Spinal cord (tissue), 10 donors: Measurements from ENCODE around the gene ZC3HAV1. TPM values are rescaled to one million over a fixed set of nuclear protein-coding genes. Genes with fewer than 3 reads are reported as not detected.
"Not testable (repeated sequence)": the region's sequence is repeated elsewhere in the genome, so short reads cannot be mapped to it uniquely, and the experiment has no call there.

ENCODE experiments used
- DNase-seq, 6 donors: peaks; one replicate each; pipeline versions ENCODE4 v3.0.0 to v3.0.0-alpha.2; 2013 to 2015; ENCODE audit warnings: low spot score in 6 of 6, low read depth in 4 of 6
- H3K27ac ChIP-seq: one replicate; pipeline ENCODE4 v1.5.1; 2013; ENCODE audit warnings: low read depth, low read length, control low read depth
- H3K27me3 ChIP-seq: one replicate; pipeline ENCODE4 v1.6.1; 2013; ENCODE audit warnings: low read length; ENCODE audit not compliant: control insufficient read depth, insufficient read depth
- H3K36me3 ChIP-seq: one replicate; pipeline ENCODE4 v1.6.1; 2013; ENCODE audit warnings: low read length; ENCODE audit not compliant: control insufficient read depth, insufficient read depth
- H3K4me1 ChIP-seq: one replicate; pipeline ENCODE4 v1.6.1; 2013; ENCODE audit warnings: low read length; ENCODE audit not compliant: control insufficient read depth, insufficient read depth
- H3K4me3 ChIP-seq: one replicate; pipeline ENCODE4 v1.5.1; 2013; ENCODE audit warnings: low read depth, low read length, control low read depth
- H3K9me3 ChIP-seq: one replicate; pipeline ENCODE4 v1.6.1; 2013; ENCODE audit warnings: low read length; ENCODE audit not compliant: control insufficient read depth, insufficient read depth
- WGBS: methylation state at CpG from one replicate; pipeline ENCODE4 v1.1.5; 2013; ENCODE audit warnings: missing lambda C conversion rate; ENCODE audit not compliant: insufficient coverage; 5-methylcytosine and 5-hydroxymethylcytosine counted together
- polyA plus RNA-seq, 2 donors: library from polyadenylated mRNA; unstranded; fragments of 120-200 nt; gene quantifications; one replicate each; pipeline ENCODE4 v1.2.1, GENCODE V29; 2013; ENCODE audit not compliant: insufficient read length in 2 of 2
- total RNA-seq, 2 donors: library from RNA; depleted of rRNA in 1 of 2; stranded (reverse); fragments of 120-200 nt in 1 of 2; fragments of >200 nt in 1 of 2; gene quantifications; one replicate each; pipeline versions ENCODE4 v1.2.3 to v1.2.4, GENCODE V29; 2013 to 2014
- donor health status: healthy.

The ZC3HAV1 gene
- total and polyA plus RNA-seq, 4 donors: 9.5 to 25.2 (median 17.4) TPM

- Histone ChIP-seq H3K4me3 (no peak overlapping the region), H3K4me1 (peaks cover 5% of the 10 kb centered on the region), H3K36me3 (peaks cover 5% of the 10 kb centered on the region), H3K9me3 (no peaks in the 10 kb centered on the region), H3K27me3 (no peaks in the 10 kb centered on the region), H3K27ac (no peak overlapping the region)
- 98% methylated on average over 13 of the region's 15 CpGs for WGBS
- no peak for DNase-seq
These were observed 29.7 kb downstream of the ZC3HAV1 start for GRCh38 chr7:139079861-139080260.

GRCh38 chr7:139078911-139079310 is 30.6 kb downstream of the ZC3HAV1 start:
- Histone ChIP-seq H3K36me3 (peaks cover 5% of the 10 kb centered on the region), H3K27me3 (no peaks in the 10 kb centered on the region), H3K27ac (no peak overlapping the region), H3K4me1 (peaks cover 5% of the 10 kb centered on the region), H3K4me3 (no peak overlapping the region), H3K9me3 (no peaks in the 10 kb centered on the region)
- peak in 2 of 6 donors; percentile 13 to 42 for DNase-seq
- 63% methylated on average over 1 of the region's 1 CpG for WGBS

GRCh38 chr7:139078399-139078798 is 31.1 kb downstream of the ZC3HAV1 start:
- Histone ChIP-seq H3K9me3 (no peaks in the 10 kb centered on the region), H3K4me1 (peaks cover 5% of the 10 kb centered on the region), H3K27ac (no peak overlapping the region), H3K36me3 (peaks cover 5% of the 10 kb centered on the region), H3K27me3 (no peaks in the 10 kb centered on the region), H3K4me3 (no peak overlapping the region)
- no CpG with 5 or more reads among the region's 1 CpG for WGBS
- DNase-seq: no peak

- WGBS: 94% methylated on average over 5 of the region's 5 CpGs
- not testable (repeated sequence) for H3K4me1 ChIP-seq, DNase-seq, H3K36me3 ChIP-seq, H3K4me3 ChIP-seq, H3K9me3 ChIP-seq, H3K27me3 ChIP-seq, H3K27ac ChIP-seq
These were observed 31.8 kb downstream of the ZC3HAV1 start for GRCh38 chr7:139077706-139078105.

GRCh38 chr7:139075871-139076686 is 33.4 kb downstream of the ZC3HAV1 start:
- H3K36me3 ChIP-seq: peaks cover 5% of the 10 kb centered on the region
- H3K4me1 ChIP-seq: peaks cover 5% of the 10 kb centered on the region
- 83% methylated on average over 5 of the region's 11 CpGs for WGBS

GRCh38 chr7:139075031-139075652 is 34.4 kb downstream of the ZC3HAV1 start:
- Histone ChIP-seq H3K4me3 (no peak overlapping the region), H3K27ac (no peak overlapping the region), H3K4me1 (peaks cover 5% of the 10 kb centered on the region), H3K9me3 (no peaks in the 10 kb centered on the region), H3K36me3 (peaks cover 5% of the 10 kb centered on the region), H3K27me3 (no peaks in the 10 kb centered on the region)
- DNase-seq: peak; percentile 53 to 94 (median 69)
- WGBS: 0% methylated on average over 2 of the region's 9 CpGs

More at GRCh38 chr7:139075871-139076686, 33.4 kb downstream of the ZC3HAV1 start:
- no peaks in the 10 kb centered on the region for H3K9me3 ChIP-seq
- no peaks in the 10 kb centered on the region for H3K27me3 ChIP-seq
- no peak overlapping the region for H3K4me3 ChIP-seq
- no peak for DNase-seq
- no peak overlapping the region for H3K27ac ChIP-seq

- whole genome bisulfite sequencing: no CpG with 5 or more reads among the region's 8 CpGs
- H3K36me3 ChIP-seq: no peaks in the 10 kb centered on the region
- no peak overlapping the region for H3K27ac ChIP-seq
These were observed 36.7 kb downstream of the ZC3HAV1 start for GRCh38 chr7:139072796-139073195.

GRCh38 chr7:139071680-139072079 is 37.8 kb downstream of the ZC3HAV1 start:
- DNase-seq: no peak
- Histone ChIP-seq H3K27me3 (no peaks in the 10 kb centered on the region), H3K4me3 (no peak overlapping the region)

More at GRCh38 chr7:139072796-139073195, 36.7 kb downstream of the ZC3HAV1 start:
- H3K9me3 ChIP-seq: no peaks in the 10 kb centered on the region
- no peak overlapping the region for H3K4me3 ChIP-seq
- DNase-seq: no peak
- H3K27me3 ChIP-seq: no peaks in the 10 kb centered on the region
- no peaks in the 10 kb centered on the region for H3K4me1 ChIP-seq

GRCh38 chr7:139068544-139069399 is 40.7 kb downstream of the ZC3HAV1 start:
- 96% methylated on average over 6 of the region's 9 CpGs for WGBS
- H3K4me3 ChIP-seq: no peak overlapping the region
- peaks cover 3% of the 10 kb centered on the region for H3K36me3 ChIP-seq
- DNase-seq: no peak
- no peaks in the 10 kb centered on the region for H3K9me3 ChIP-seq
- H3K27me3 ChIP-seq: no peaks in the 10 kb centered on the region
- H3K4me1 ChIP-seq: no peaks in the 10 kb centered on the region
- no peak overlapping the region for H3K27ac ChIP-seq

More at GRCh38 chr7:139071680-139072079, 37.8 kb downstream of the ZC3HAV1 start:
- Histone ChIP-seq H3K4me1 (no peaks in the 10 kb centered on the region), H3K36me3 (no peaks in the 10 kb centered on the region), H3K9me3 (no peaks in the 10 kb centered on the region), H3K27ac (no peak overlapping the region)
- WGBS: 96% methylated on average over 2 of the region's 3 CpGs
